C4-2B (cell line): ENCODE data around the gene GARNL3.

ENCODE experiments used
- CTCF ChIP-seq: fragments of 450-650 bp; conservative IDR thresholded peaks from 2 replicates; pipeline ENCODE4 v1.5.1; 2017; ENCODE audit warnings: mild to moderate bottlenecking
- ZFX ChIP-seq: fragments of 450-650 bp; IDR thresholded peaks from 2 replicates; pipeline ENCODE4 v1.6.1; 2017

GRCh38 chr9:127233550-127233949 lies 31.0 kb upstream of the GARNL3 start:
- TF ChIP-seq CTCF, result no peak
- no peak for TF ChIP-seq ZFX
